Fibroblast of villous mesenchyme (primary cell): ENCODE measurements around the gene MAEA. TPM values are rescaled to one million over a fixed set of nuclear protein-coding genes. Genes with fewer than 3 reads are reported as not detected.
"Not testable (repeated sequence)": the region's sequence is repeated elsewhere in the genome, so short reads cannot be mapped to it uniquely, and the experiment has no call there.

ENCODE experiments used
- DNase-seq: peaks from one replicate; pipeline ENCODE4 v3.0.0-alpha.2; 2010; ENCODE audit warnings: low read depth
- H3K4me3 ChIP-seq: 2 replicates; pipeline ENCODE4 v1.5.1; 2011; ENCODE audit warnings: low read depth, mild to moderate bottlenecking, low read length
- CTCF ChIP-seq: IDR thresholded peaks from 2 replicates; pipeline ENCODE4 v1.5.1; 2012; ENCODE audit warnings: low read depth, mild to moderate bottlenecking, low read length; ENCODE audit not compliant: insufficient read depth
- total RNA-seq: library from RNA; depleted of rRNA; stranded (reverse); fragments of >200 nt; gene quantifications from 2 replicates; pipeline ENCODE4 v1.2.3, GENCODE V29; 2012

The MAEA gene
- total RNA-seq, 1 donor = 59.6 TPM

GRCh38 chr4:1285151-1285789, 4.4 kb upstream of the MAEA start:
- no peak for TF ChIP-seq CTCF
- DNase-seq = no peak
- H3K4me3 ChIP-seq = no peak overlapping the region

DNA sequence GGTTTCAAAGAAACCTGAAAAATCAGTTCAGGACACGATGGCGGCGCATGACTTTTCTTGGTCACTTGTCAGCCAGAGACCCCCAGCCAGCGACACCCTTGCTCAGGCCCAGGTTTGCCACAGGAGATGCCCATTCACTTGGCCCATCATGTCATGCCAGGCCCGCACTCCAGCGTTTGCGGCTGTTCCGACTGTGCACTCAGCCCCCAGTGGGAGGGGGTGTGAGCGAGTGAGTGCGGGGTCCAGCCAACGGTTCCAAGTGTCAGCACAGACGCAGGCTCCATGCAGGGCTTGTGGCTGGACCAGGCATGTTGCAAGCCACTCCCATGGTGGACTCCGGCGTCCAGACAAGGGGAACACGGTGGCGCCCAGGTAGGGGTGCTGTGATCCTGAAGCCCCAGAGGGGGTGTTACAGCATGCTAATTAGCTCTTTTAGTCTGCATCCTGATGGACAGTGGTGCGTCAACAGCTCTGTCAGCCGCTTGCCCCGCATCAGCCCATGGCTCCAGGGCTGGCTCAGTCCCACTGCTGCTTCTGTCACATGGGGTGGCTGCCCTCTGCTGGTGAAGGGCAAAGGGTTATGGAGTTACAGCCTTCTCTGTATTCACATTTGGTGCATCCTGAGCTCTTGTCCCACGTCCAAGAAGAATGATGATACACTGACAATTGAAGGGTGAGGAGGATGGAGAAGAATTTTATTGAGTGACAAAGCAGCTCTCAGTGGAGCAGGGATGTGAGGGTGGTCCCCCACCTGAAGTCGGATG, 3.7 kb upstream of the MAEA start:
- peak; percentile 10 for TF ChIP-seq CTCF
- H3K4me3 ChIP-seq = no peak overlapping the region
- DNase-seq = no peak

GRCh38 chr4:1288786-1289185, 905 bp upstream of the MAEA start:
- H3K4me3 ChIP-seq = peak overlapping the region; percentile 79
- TF ChIP-seq CTCF = no peak
- DNase-seq = no peak

DNA sequence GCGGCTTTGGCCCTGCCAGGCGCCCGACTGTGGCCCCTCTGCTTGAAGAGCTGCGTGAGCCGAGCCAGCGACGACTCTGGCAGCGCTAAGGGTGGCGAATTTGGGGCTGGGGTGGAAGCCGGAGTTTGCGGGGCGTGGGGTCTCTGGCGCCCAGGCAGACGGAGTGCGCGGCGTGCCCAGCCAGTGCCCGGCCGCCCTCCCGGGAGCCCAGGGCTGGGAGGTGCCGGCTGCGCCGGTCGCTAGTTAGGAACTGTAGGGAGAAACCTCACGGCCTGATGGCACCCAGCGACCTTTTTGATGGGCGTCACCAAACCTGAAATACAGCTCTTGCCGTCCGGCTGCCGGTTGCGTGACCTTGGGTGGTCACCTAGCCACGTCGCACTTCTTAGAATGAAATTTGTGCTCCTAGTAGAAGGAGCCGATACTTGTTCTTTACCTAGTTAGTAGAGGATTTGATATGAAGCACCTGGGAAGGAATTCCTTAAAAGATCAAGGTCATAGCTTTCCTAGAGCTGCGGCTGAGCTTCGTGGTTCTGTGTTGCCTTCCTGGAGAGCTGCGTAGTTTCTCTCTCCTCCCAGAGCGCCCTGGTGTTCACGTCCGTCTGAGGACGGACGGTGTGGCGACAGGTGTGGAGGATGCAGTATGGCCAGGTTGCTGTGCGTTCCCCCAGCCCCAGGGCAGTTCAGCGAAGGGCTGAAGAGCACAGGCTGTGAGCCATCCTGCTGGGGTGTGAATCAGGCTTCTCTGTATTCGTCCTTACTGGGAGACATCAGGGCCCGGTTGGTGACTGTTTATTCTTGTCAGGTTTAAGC, 680 bp downstream of the MAEA start:
- peak; percentile 29 for DNase-seq
- TF ChIP-seq CTCF = no peak
- peak overlapping the region; percentile 79 for H3K4me3 ChIP-seq

- no peak for DNase-seq
- peak overlapping the region; percentile 79 for H3K4me3 ChIP-seq
- no peak for TF ChIP-seq CTCF
These were observed 1.4 kb downstream of the MAEA start for GRCh38 chr4:1291091-1291490.

DNA sequence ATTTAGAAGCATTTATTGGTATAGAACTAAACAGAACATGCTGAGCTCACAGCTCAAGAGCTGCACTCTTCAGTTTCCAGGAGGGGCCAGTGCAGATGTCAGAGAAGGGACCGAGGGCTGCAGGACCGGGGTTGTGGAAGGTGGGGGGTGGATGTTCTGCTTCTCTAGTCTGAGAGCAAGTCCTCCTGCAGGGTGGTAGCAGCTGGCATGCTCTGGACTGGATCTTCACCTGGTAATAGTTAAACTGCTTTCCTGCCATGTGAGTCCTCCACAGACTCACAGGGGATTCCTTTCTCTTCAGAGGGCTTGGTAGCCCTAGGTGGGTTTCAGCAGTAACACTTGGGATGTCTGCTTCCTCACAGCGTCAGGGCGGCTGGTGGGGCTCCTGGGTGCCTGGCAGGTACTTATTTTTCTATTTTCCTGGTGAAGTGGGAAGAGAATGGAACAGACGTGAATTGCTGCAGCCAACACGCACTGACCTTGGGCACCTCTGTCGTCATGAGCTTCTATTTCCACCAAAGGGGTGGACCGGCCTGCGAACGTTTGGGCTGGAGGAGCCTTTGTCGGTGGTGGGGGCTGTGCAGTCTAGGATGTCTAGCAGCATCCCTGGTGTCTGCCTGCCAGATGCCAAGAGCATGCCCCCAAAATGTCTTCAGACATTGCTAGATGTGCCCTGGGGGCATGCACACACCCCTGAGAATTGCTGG, 2.5 kb downstream of the MAEA start:
- no peak for DNase-seq
- H3K4me3 ChIP-seq = no peak overlapping the region
- no peak for TF ChIP-seq CTCF

GRCh38 chr4:1292703-1293011, 3.0 kb downstream of the MAEA start:
- not testable (repeated sequence) for H3K4me3 ChIP-seq, DNase-seq
